Hippocampal formation (tissue), 2 donors: ENCODE measurements around the gene ZIK1.

Source experiments
- DNase-seq, 2 donors: peaks; one replicate each; lab custom pipeline; 2025; lab: John Stamatoyannopoulos, UW

Gene ZIK1

GRCh38 chr19:57583521-57584416 is at the start of gene ZIK1:
Gene ZIK1 (plus strand): TSS chr19:57584145. CDS start chr19:57584357, 212 bp downstream.
- DNase-seq = peak; percentile 90 to 96

GRCh38 chr19:57537953-57538547 is 45.9 kb upstream of the ZIK1 start:
- no peak for DNase-seq

- DNase-seq = no peak
These were observed 37.4 kb upstream of the ZIK1 start for GRCh38 chr19:57546513-57546912.

GRCh38 chr19:57552432-57552831 is 31.5 kb upstream of the ZIK1 start:
- DNase-seq = no peak

GRCh38 chr19:57557659-57558058 is 26.3 kb upstream of the ZIK1 start:
- DNase-seq = no peak

- no peak for DNase-seq
These were observed 25.4 kb upstream of the ZIK1 start for GRCh38 chr19:57558525-57558924.

GRCh38 chr19:57559008-57559403 is 24.9 kb upstream of the ZIK1 start:
- no peak for DNase-seq

DNA sequence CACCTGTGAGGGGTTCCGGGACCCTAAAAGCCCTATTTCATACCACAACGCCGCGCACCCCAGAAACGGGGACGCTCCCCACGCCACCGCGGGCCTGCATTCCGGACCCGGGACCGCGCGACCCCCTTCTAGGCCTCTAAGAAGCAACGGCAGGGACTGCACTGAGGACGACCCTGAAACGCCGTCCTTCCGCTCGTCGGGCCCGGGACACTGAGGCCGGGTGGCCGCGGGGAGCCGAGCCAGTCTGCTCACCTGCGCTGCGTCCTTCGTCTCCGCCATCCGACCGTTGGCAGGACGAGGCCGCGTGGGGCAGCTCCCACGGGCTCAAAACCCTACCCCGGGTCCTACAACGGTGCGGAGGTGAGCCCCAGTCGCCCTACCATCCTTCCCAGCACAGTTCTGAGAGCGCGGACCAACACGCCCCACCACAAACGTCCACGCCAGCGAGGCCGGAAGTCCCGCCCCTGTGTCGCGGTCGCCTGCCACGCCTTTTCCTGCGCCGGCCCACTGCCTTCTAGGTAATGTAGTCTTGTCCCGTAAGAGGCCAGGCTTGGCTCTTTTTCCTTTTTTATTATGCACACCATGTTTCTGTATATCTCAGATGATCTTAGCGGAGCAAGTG is 24.4 kb upstream of the ZIK1 start, which contains the start of gene ZNF550:
Gene ZNF550, minus strand, starts transcription at position 460 of the 622 bp plus-strand sequence. Its CDS starts 181 bp downstream, at position 279.
- peak; percentile 76 for DNase-seq

DNA sequence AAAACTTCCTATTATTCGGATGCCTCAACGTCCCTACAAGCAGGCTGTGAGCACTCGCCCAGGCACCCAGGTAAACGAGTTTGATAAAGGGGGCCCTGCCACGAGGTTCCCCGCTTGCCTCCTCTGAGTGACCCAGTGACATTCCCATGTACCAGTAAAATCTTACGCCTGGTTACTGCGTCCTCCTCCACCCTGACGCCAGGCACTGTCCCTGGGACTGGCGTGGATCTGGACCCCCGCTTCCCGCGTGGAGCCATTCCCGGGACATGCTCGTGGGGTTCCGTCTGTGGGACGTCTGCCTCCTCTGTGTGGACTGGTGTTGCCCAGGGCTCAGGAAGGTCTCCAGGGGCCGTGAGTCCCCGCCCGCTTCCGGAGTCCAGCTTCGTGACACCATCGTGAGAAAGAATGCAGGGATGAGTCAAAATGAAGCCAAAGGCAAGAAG is 23.9 kb upstream of the ZIK1 start:
- DNase-seq = no peak

DNA sequence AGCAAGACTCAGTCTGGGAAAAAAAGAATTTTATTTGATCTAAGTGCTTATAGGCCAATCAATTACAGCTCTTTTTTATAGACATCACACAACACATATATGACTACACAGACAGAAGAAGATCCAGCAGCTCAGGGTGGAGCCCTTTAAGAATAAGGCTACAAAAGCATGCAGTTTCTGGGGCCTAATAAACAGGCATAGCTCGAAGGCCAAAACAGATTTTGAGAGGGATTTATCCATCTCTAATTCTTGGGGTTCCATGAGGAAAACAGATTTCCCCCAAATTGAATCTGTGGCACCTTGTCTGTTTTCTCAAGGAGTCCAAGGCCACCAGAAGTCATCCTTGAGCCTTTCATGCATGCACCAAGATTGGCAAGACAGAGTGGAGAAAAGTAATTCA is 20.4 kb upstream of the ZIK1 start:
- DNase-seq = no peak

DNA sequence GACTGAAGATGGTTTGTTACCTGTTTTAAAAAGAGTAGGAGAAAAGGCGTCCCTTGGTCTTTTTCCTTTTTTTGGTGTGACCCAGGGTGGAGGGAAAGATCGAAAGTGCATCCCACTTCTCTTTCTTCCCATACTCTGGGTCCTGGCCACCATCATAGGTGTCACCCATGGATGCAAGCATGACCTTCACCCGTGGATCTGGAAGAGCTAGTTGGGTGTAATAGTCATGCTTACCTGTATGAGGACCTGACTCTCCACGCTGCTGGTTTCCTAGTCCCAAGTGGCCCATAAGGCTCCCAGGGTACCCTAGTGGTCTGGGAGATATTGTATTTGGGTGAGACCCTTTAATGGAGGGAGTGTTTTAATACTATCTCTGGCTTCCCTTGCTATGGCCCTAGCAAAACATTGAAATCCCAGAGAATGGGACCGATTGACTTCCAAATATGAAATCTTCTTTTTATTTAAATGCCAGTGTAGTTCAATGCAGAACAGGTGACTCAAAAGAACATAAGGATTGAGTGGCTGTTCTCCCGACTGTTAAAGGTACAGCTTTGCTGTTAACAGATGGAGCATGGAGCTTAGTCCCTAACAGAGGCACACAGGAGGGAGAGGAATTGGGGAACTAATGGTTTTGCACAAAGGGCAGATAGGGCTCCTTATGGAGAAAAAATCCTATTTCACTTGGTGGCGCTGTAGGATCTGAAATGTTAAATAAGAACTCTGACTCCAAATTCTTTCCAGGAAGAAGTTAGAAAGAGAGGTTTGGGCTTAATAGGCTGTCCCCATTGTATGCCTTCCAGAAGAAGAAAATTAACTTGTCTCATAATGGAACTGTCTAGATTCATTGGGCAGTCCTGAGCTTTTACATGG is 17.3 kb upstream of the ZIK1 start:
- no peak for DNase-seq

DNA sequence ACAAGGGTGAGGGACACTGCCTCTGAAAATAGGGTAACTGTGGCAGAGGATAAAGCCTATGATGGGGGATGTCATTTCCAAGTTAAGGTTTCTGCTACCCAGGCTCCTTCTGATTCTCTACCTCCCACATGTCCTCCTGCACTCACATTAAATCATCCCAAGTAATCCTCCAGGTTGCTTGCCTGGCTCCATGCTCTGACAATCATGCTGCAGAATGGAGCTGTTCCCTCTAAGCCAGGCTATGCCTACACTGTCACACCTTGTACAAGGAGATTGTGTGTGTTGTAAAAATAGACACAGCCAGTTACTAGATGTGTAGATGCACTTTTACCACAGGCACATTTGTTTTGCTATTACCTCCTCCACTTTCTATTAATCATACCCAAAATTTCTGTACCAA is 13.2 kb upstream of the ZIK1 start:
- no peak for DNase-seq

DNA sequence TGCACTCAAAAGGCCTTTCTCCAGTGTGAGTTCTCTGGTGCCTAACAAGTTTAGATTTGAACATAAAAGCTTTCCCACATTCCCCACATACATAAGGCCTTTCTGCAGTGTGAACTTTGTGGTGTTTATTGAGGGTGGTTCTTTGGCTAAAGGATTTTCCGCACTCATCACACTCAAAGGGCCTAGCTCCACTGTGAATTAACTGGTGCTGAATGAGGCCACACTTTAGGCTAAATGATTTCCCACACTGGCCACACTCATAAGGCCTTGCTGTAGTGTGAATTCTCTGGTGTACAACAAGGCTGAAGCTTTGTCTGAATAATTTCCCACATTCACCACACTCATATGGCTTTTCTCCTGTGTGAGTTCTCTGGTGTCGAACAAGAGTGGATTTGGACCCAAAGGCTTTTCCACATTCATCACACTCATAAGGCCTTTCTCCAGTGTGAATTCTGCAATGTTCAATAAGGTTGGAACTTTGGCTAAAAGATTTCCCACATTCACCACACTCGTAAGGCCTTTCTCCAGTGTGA is 11.5 kb upstream of the ZIK1 start:
- DNase-seq = no peak

DNA sequence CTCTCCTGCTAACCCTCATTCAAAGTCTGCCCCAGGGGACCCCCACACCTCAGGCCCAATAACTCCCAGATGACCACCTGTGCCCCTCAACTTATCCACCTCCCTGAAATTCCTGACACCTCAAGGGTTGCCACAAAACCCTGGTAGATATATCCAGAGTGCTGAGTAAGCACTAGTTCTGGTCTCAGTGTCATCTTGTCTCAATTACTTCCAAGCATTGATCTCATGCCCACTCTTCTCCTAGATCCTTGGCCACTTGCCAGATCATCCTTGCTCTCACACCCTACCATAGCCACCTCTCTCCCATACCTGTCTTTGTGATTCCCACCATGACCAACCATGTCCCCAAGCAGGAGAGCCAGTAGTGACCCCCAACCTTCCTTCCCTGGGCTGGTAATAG is 7.3 kb upstream of the ZIK1 start:
- DNase-seq = no peak

DNA sequence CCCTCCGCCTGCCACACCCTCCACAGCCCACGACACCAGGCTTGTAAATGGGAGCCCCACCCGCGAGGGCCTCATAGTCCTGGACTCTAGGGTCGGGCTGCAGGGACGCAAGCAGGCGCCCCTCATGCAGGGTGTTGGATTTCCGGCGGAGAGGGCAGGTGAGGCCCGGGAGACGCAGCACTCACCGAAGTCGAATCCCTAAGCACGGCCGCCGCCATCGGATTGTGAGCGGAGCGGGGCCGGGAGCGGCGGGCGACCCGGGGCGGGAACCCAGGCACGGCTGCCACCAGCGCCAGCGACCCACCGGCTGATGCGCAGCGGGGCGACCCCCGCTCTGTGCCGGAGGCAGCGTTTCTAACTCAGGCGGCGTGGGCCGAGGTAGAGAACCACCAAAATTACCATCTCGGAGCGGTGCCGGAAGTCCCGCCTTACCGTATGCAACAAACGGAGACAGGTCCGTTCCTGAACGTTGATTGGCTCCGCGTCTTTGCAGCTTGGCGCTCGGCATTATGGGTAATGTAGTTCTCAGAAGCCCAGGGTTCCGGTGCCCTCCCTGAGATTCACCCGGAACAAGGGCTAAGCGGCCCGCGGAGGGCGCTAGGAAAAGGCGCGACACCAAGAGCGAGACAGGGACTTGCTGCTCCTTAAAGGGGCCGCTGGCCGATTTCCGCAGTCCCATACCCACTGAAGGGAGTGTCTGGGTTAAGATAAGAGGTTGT is 5.3 kb upstream of the ZIK1 start, which contains the start of gene ZNF416:
Gene ZNF416, minus strand, starts transcription at position 425 of the 719 bp plus-strand sequence. Its CDS starts 207 bp downstream, at position 218.
- peak; percentile 95 to 98 for DNase-seq

DNA sequence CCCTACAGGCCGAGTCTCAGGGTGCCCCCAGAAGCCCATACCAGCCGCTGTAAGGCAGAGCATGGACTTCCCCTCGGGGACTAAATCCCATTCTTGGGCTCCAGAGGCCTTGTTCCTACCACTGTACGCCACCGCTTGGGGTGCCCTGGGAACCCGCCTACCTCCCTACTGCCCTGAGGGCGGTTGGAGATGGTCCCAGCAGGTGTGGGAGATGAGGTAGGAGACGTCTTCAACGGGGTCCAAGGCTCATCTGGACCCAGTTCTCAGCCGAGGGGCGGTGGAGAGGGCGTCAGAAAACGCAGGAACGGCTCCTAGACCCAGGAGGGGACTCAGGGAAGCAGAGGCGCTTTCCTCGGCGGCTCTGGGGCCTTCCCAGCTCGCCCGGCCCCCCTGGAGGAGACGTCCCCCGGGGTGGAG is 833 bp upstream of the ZIK1 start:
- no peak for DNase-seq

- no peak for DNase-seq
These were observed 3.6 kb downstream of the ZIK1 start for GRCh38 chr19:57587529-57587928.

GRCh38 chr19:57599377-57599760 is 15.4 kb downstream of the ZIK1 start:
- no peak for DNase-seq

GRCh38 chr19:57599761-57600383 is 15.9 kb downstream of the ZIK1 start, which contains the start of gene ZNF530:
Gene ZNF530 (plus strand): TSS chr19:57599885. CDS start chr19:57604346, 4,461 bp downstream.
- peak; percentile 82 to 84 for DNase-seq

DNA sequence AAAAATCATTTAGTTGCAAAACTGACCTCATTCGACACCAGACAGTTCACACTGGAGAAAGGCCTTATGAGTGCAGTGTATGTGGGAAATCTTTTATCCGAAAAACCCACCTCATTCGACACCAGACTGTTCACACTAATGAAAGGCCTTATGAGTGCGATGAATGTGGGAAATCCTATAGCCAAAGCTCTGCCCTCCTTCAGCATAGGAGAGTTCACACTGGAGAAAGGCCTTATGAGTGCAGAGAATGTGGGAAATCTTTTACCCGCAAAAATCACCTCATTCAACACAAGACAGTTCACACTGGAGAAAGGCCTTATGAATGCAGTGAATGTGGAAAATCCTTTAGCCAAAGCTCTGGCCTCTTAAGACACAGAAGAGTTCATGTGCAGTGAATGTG is 23.0 kb downstream of the ZIK1 start:
- no peak for DNase-seq
